Measurements from ENCODE around the gene KLHDC10. TPM values are rescaled to one million over a fixed set of nuclear protein-coding genes. Genes with fewer than 3 reads are reported as not detected.

Gene KLHDC10
- total and polyA plus RNA-seq, 9 donors = 11.3 to 36.4 (median 26.7) TPM

DNA sequence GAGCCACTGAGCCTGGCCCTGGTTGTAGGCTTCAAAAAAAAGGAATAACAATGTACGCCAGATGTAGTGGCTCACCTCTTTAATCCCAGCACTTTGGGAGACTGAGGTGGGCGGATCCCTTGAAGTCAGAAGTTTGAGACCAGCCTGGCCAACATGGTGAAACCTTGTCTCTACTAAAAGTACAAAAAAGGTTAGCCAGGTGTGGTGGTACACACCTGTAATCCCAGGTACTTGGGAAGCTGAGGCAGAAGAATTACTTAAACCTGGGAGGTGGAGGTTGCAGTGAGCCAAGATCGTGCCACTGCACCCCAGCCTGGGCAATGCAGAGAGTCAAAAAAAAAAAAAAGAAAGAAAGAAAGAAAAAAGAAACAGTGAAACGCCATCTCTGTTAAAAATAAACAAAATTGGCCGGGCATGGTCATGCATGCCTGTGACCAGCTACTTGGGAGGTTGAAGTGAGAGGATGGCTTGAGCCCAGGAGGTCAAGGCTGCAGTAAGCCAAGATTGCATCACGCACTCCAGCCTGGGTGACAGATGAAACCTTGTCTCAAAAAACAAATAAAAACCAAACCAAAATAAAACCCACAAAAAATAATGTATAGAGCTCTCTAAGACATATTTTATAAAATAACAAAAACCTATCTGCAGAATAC lies 4.7 kb upstream of the KLHDC10 start:
- TF ChIP-seq POLR2A (IDR thresholded peaks at IDR 0.05) (no peak), CTCF (IDR thresholded peaks at IDR 0.05) (no peak), EP300 (IDR thresholded peaks at IDR 0.05) (no peak)
- Histone ChIP-seq H3K4me3 (no peak overlapping the region), H3K36me3 (no peaks in the 10 kb centered on the region), H3K27me3 (no peaks in the 10 kb centered on the region), H3K27ac (no peak overlapping the region), H3K9me3 (no peaks in the 10 kb centered on the region), H3K4me1 (ENCODE audit: insufficient read depth) (no peaks in the 10 kb centered on the region)
- 43 to 47% (median 45%) methylated on average over 6 of the region's 6 CpGs for WGBS, 3 donors
- DNase-seq = no peak
- intact Hi-C loops (cut with DNase I) = no loop called here

DNA sequence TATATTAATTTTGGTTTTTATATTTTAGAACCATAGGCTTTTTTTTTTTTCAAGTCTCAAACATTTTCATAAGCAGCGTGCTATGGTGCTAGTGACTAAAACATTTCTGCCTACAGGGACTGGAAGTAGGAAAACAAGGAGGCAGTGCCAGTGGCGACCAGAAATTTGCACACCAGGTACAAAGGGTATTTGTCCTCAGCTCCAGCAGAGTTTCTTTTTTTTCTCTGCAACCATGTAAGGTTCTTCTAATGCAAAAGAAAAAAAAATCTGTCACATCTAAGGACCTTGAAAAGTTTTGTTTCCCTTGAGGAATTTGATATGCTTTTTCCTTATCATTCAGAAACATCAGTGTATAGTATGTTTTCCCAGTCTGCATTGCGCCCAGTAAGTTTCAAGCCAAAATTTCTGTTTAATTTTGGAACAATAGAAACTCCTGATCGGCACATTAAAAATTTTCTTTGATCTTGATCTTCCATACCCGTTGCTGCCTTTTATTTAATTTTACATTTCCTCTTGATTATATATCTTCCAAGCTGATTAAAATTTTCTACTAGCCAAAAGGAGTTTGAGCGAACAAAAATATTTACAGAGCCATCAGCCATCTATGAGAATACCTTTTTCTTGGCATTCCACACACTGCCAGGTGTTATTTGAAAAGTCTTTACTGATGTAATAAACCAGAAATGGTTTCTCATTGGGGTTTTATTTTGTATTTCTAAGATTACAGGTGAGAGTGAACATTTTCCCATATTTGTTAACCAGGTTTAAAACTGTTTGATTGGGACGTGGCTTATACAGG lies 956 bp upstream of the KLHDC10 start:
- Histone ChIP-seq H3K27ac (peak overlapping the region in 1 of 2 donors; percentile 68), H3K4me1 (ENCODE audit: insufficient read depth) (peaks cover 4% of the 10 kb centered on the region), H3K4me3 (peak overlapping the region; percentile 51), H3K36me3 (no peaks in the 10 kb centered on the region), H3K27me3 (no peaks in the 10 kb centered on the region), H3K9me3 (no peaks in the 10 kb centered on the region)
- intact Hi-C loops (cut with DNase I) = no loop called here
- TF ChIP-seq EP300 (IDR thresholded peaks at IDR 0.05) (no peak), POLR2A (IDR thresholded peaks at IDR 0.05) (no peak)
- no peak for DNase-seq
- WGBS, 3 donors = 54 to 64% (median 54%) methylated on average over 7 of the region's 7 CpGs

GRCh38 chr7:130070861-130071622 lies 708 bp downstream of the KLHDC10 start:
- no peaks in the 10 kb centered on the region for H3K27me3 ChIP-seq
- H3K9me3 ChIP-seq = no peaks in the 10 kb centered on the region
- H3K4me3 ChIP-seq = peak overlapping the region; percentile 84
- H3K4me1 ChIP-seq (ENCODE audit: insufficient read depth) = peaks cover 6% of the 10 kb centered on the region
- peak overlapping the region in 1 of 2 donors; percentile 73 for H3K27ac ChIP-seq
- no peak for TF ChIP-seq CTCF (IDR thresholded peaks at IDR 0.05)
- no peak for TF ChIP-seq EP300 (IDR thresholded peaks at IDR 0.05)
- no peak for TF ChIP-seq POLR2A (IDR thresholded peaks at IDR 0.05)
- no peaks in the 10 kb centered on the region for H3K36me3 ChIP-seq
- no peak for DNase-seq
- 0 to 1% (median 0%) methylated on average over 10 of the region's 10 CpGs for WGBS, 3 donors
- intact Hi-C loops (cut with DNase I) = loop anchor here in 3 of 4 donors (5.0 to 10.0 kb wide), 3 partner anchors 421 to 664 kb away; partner anchors contain the start of genes KLF14 (in 1 of the 3) and MEST (in 1 of the 3)

GRCh38 chr7:130071701-130072622 lies 1.6 kb downstream of the KLHDC10 start:
- TF ChIP-seq EP300 (IDR thresholded peaks at IDR 0.05) (no peak), CTCF (IDR thresholded peaks at IDR 0.05) (peak; percentile 51 to 85 (median 80))
- 4 to 5% (median 4%) methylated on average over 11 of the region's 11 CpGs for WGBS, 3 donors
- H3K27me3 ChIP-seq = no peaks in the 10 kb centered on the region
- no peaks in the 10 kb centered on the region for H3K9me3 ChIP-seq
- peaks cover 6% of the 10 kb centered on the region for H3K4me1 ChIP-seq (ENCODE audit: insufficient read depth)
- intact Hi-C loops (cut with DNase I) = loop anchor here in 3 of 4 donors (5.0 to 10.0 kb wide), 3 partner anchors 420 to 663 kb away; partner anchors contain the start of genes KLF14 (in 1 of the 3) and MEST (in 1 of the 3)
- DNase-seq = peak; percentile 37 to 61 (median 47)
- H3K36me3 ChIP-seq = no peaks in the 10 kb centered on the region
- no peak overlapping the region for H3K27ac ChIP-seq
- peak overlapping the region; percentile 4 for H3K4me3 ChIP-seq
